Tibial nerve (tissue), 3 donors: ENCODE results near the gene GNG7.

Experiments used
- CTCF ChIP-seq, 5 experiments: fragments of 200-600 bp in 3 of 5; fragments of 450-650 bp in 2 of 5; sonication (generic) in 3 of 5; IDR thresholded peaks; one replicate each; pipeline ENCODE4 v1.5.1; 2016 to 2019; ENCODE audit warnings: antibody characterized with exemption in 5 of 5, mild to moderate bottlenecking in 3 of 5, moderate library complexity in 2 of 5
- POLR2A ChIP-seq, 2 donors: fragments of 450-650 bp; IDR thresholded peaks; one replicate each; pipeline ENCODE4 v1.6.1; 2017; ENCODE audit warnings: antibody characterized with exemption in 2 of 2, mild to moderate bottlenecking in 2 of 2, moderate library complexity in 2 of 2

GRCh38 chr19:2490659-2491058, 211.8 kb downstream of the GNG7 start:
- no peak for TF ChIP-seq POLR2A (IDR thresholded peaks at IDR 0.05)
- TF ChIP-seq CTCF (IDR thresholded peaks at IDR 0.05): no peak
